HG03025 (cell line): ENCODE data around the gene KPTN.

Experiments
- ATAC-seq: cut with Tn5 transposase; IDR thresholded peaks from one replicate; pipeline ENCODE4 v1.9.1; 2021; ENCODE audit warnings: mild to moderate bottlenecking, moderate library complexity; ENCODE audit not compliant: unreplicated experiment, low FRiP score

Gene KPTN

DNA sequence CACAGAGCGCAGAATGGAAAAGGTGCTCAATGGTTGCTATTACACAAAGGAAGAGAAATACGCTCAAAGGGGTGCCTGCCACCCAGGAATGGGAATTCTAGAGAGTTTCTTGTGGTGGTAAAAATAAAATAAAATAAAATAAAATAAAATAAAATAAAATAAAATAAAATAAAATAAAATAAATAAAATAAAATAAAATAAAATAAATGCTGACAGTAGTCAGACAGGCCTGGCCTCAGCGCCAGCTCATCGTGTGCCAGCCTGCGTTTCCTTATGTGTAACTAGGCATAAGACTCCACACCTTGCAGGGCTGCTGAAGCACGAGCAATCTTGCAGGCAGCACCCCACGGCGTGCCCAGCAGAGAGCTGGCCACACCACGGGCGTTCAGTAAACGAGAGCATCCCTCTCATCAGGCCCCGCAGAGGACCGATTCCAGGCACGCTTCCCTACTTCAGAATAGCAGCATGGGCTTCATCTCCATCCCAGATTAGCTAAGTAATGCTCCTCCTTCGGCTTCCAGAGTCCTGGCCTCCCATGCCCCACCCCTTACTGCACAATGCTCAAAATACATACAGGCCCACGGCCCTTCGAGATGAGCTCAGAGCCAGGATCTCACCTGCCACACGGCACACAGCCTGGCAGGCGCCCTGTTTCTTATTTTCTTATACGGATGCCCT, 25.3 kb upstream of the KPTN start:
- no peak for ATAC-seq

DNA sequence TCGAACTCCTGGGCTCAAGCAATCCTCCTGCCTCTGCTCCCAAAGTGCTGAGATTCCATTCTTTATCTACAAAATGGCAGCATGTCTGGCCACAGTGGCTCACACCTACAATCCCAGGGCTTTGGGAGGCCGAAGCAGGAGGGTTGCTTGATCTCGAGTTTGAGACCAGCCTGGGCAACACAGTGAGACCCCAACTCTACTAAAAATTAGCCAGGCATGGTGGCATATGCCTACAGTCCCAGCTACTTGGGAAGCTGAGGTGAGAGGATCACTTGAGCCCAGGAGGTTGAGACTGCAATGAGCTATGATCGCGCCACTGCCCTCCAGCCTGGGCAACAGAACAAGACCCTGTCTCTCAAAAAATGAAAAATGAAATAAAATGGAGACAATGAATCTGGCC, 24.7 kb upstream of the KPTN start:
- no peak for ATAC-seq

DNA sequence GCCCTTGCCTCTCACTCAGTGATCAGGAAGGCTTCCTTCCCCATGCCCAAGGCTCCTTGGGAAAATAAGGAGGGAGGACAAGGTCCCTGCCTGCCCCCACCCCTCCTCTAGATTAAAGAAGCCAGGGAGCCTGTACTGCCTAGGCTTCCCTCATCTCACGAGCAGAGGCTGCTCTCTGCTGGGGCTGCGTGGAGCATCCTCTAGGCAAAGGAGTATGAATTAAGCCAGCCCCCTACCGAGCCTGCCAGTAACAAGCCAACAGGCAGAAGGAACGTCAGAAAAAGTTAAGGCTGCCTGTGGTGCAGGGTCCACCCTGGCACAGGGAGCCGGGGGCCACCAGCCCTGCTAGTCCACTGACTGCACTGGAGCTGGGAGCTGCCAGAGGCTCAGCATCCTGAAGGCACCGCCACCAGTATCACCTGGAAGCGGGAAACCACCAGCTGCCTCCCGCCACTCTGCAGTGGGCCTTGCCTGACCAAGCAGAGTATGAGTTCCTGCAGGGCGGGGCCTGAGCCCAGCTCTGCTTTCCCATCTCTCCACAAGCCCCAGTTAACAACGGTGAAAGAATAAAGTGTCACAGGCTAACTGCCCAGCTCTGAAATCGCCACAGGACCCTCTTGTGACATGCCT, 24.0 kb upstream of the KPTN start:
- no peak for ATAC-seq

DNA sequence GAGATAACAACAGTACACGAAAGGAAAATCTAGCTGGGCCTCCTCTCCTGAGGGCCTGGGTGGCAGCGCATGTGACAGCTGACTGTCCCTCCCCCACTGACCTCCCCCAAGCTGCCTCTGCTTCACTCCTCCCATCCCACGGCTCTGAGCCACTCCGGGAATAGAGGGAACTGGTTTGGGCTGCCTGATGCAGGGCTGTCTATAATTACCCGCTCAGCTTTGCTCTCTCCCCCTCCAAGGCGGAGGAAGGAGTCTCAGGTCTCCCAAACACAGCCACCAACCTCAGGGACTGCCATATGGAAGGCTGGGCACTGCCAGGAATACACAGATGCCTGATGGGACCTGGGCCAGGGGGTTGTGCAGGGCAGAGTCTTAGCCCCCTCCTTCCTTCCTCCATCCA, 23.0 kb upstream of the KPTN start:
- no peak for ATAC-seq

DNA sequence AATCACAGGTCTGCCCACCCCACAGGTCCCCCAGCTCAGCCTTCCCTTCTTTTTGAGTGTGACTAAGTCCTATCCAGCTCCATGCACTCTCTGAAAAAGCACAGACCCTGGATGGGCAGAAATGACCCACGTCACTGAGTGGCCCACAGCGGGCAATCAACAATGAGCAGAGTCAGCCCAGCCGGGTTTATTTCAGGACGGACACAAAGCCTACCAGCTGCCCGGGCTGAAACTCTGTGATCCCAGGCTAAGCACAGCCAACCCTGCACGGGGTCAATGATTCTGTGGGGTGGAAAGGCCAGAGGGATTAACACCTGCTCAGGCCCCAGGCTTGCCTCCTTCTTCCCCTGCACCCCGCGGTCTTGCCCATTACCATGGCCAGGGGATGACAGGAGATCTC, 22.4 kb upstream of the KPTN start:
- ATAC-seq = no peak

DNA sequence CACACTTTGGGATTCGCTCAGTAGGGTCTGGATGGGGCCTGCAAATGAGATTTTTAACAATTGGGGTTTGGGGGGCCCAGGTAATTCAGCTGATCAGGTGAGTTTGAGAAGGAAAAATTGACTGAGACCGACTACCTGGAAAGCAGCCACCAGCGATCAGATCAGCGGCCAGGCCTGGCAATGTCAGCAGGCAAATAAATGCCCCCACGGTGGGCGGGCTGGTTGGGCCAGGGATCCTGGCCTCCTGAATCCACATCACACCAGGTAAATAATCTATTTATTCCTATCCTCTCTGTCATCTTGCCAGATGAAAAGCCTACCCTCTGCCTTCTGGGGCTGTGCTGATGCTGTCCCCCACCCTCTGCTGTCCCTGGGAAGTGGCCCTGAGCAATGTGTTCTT, 21.5 kb upstream of the KPTN start:
- no peak for ATAC-seq

DNA sequence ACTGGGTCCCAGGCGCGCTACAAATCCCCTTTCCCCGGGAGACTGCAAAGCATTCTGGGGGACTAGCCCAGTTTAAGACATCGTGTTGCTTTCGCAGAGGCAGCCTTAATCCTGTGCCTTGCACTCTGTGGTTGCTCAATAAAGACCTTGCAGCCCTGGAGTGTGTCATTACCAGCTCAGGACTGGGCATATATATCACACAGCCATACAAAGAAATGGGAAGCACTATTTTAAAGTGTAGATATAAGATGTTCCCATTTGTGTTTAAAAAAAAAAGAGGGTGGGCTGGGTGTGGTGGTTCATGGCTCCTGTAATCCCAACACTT, 19.8 kb upstream of the KPTN start:
- no peak for ATAC-seq

DNA sequence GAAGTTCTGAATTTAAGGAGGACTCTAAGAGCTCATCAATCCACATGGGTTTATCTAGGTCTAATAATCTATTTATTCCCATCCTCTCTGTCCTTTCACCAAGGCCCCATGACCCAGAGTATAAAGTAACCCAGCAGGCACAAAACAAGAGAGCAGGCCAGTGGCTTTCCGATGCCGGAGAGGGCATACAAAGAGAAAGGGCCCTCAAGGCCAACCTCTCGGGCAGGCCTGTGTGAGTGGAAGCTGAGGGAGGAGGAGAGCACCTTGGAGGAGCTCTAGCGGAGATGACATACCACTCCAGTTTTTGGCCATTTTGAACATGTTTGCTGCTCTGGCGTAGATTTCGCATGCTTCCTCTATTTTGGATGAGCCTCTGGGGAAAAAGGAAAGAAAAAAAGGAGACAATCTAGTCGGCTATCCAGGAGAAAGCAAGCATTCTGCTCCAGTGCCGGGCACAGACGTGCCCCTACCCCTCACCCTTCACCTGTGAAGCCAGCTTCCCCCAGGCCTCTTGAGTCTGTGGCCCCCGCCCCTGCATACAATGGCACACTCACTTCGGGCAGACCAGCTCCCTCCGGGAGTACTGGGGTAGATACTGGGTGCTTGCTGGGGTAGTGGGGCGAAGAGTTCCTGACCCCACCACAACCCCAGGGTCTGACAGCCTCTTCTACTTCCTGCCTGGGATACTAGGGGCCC, 19.3 kb upstream of the KPTN start:
- ATAC-seq = no peak

DNA sequence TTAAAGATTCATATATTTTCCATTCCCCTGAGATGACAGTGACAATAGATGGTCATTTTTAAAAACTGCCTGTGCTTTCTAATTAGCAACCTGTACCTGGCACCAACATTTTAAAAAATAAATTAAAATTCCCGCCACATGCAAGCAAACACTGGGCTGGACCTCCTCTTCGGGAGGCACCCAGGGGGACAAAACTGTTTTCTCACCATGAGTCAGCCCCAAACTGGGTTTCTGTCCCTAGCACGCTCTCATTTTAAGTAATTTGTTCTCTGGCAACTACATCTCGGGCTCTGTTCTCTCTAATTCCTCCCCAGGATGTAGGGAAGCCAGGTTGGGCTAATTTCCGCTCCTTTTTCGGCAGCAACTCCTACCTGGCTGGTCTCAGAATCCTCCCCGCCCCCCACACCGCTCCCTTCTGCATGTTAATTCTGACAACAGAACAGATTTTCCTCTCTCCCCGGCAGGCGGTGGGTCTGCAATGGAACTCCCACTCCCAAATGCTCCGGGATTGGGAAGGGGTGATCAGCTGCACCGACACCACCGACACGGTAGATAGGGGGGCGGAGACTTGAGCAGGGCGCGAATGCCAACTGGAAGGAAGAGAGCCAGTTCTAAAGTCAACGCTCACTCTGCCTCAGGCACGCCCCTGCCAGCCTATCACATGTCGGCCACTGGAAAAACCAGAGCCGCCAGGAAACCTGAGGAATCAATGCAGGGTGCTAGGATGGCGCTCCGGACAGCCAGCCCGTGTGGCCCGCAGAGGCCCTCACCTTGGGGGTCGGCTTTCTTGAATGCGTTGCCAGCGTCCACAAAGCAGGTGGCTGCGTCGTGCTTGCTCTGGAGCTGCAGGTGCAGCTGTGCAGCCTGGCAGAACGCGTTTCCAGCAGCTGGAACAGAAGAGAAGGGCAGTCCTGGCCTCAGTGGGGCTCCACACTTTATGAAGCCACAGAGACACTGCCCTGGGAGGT, 16.1 kb upstream of the KPTN start:
- no peak for ATAC-seq

DNA sequence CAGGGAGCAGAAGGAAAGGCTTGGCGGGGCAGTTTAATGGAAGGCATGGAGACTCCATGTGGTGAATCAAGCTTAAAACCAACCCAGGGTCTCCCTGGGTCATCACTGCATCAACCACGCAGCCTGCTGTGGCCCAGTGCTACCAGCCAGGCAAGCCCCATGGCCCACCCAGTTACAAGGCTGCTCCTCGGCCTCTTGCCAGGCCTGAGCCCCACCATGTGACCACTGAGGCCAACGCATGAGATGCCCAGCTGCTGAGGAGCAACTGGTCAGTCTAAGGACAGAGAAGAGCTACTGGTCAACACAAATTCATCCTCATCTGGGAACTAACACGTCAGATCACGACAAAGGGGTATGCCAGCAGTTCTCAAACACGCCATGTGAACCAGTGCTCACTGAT, 15.4 kb upstream of the KPTN start:
- no peak for ATAC-seq

DNA sequence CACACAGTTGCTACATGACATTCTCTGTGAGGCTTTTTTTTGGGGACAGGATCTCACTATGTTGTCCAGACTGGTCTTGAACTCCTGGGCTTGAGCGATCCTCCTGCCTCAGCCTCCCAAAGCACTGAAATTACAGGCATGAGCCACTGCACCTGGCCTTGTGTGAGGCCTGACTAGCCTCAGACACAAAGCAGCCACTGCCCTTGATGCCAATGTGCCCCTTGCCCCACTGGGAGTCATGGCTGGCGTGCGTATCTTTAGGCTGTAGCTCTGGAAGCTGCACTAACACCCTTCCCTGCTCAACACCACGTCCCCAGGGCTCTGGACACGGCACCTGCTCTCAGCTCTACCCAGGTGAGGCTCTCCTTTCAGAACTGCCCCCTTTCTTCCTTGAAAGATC, 14.5 kb upstream of the KPTN start:
- ATAC-seq = no peak

DNA sequence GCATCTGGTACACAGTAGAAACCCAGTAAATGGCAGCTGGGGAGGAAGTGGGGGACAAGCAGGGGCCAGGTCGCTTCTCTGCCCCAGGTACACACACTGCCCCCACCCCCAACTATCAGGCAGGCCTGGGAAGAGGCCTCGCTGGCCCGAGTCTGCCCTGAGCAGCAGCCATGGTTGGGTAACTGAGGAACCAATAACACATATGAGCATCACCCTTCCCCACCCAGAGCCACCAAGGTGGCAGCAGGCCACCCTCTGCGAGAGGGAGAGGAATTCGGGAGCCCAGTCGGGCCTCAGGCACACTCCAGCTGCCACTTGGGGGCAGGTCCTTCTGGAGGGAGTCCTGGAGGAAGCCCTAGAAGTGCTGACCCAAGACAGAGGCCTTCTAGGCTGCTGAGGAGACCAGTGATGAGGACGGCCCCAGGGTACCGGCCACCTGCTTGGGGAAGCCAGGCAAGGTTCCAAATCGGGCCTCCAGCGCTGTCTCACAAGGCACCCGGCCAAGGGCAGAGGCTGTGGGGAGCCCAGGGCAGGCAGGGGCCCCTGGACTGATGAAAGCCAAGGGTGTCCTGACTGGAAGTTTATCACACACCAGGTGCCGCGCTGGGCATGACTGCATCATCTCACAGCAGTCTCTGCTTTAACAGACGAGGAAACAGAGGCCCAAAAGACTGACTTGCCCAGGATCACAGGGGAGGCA, 14.0 kb upstream of the KPTN start:
- ATAC-seq = no peak

DNA sequence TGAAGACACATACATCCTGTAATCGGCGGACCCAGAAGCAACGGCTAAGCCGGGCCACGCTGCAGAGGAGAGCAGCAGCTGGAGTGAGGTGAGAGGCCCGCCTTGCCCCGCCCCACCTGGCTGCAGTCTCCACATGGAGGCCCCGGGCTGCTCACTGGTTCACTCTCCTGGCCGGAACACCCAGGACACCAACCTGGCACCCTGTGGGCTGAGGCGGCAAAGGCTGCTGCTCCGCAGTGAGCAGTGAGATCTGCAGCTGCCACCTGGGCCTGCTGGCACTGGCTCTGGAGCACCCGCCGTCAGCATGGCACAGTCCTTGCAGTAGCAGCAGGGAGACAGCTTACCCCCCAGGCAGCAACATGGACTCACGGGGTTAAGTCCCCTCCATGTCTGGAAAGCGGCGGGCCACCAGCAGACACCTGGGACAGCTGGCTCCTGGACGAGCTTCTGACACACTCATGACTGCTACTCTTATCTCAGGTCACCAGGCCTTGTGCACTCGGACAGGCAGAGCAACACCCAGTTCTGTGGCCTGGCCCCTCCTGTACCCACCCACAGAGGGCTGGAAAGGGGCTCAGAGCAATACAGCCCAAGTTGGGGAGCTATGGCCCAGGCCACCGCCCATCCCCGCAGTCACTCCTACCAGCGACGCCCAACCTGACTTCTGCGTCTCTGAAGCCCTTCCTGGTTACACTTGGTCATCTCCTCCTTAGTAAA, 13.2 kb upstream of the KPTN start:
- no peak for ATAC-seq

DNA sequence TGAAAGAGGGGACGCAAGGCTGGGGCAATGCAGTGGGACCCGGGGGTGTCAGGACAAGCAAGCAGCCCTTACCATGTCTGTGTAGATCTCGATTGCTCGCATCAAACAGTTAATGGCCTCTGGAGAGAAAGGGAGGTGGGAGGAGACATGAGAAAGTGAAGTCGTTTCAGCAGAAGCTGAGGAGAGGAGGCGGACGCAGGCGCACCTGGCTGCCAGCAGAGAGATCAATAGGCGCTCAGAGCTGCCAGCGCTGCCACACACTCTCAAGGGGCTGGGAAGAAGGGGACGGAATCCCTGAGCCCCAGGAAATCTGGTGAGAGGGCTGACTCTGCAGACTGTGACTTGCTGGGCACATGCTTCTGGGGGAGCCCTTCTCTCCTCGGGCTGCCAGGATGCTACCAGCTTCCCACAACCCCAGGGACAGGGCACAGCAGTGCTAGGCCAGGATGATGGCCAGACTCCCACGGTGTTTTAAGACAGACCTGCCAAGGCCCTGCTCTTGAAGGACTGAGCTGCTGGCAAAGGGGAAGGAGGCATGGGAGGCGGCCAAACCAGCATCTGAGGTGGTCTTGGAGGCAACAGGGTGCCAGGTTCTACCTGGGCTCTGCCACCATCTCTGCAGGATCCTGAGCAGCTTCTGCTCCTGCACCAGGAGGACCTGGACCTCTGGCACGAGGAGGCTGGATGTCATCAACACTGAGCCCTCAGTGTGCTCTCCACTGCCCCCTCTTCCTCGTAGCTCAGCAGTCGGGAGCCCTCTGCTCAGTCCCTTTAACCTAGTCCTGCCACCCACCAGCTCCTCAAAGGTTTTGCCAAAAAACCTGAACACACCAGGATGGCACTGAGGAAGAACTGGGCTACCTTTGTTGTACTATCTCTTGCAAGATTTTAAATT, 11.7 kb upstream of the KPTN start:
- no peak for ATAC-seq

DNA sequence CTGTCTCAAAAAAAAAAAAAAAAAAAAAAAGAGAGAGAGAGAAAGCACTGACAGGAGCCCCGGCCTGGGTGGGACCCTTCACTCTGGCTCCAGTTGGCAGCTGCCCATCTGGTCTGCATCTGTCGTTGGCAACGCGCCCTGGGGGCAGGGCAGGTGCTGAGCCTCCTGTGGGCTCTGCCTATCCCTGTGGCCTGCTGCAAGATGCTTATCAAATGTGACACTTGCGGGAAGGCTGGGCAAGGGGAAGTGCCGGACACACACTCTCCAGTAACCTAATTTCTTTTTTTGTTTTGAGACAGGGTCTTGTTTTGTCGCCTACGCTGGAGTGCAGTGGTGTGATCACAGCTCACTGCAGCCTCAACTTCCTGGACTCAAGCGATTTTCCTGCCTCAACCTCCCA, 10.7 kb upstream of the KPTN start:
- ATAC-seq = no peak

DNA sequence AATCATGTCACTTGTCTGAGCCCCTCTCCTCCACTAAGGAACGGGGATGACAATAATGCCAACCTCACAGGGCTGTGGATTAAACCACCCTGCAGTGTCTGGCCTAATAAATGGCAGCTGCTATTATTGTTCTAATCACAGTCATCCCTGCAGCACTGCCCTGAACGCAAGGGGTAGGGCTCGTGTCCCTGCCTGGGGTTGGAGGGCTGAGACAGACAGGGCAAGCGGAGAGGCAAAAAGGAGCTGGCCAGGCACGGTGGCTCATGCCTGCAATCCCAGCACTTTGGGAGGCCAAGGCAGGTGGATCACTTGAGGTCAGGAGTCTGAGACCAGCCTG, 10.2 kb upstream of the KPTN start:
- no peak for ATAC-seq

DNA sequence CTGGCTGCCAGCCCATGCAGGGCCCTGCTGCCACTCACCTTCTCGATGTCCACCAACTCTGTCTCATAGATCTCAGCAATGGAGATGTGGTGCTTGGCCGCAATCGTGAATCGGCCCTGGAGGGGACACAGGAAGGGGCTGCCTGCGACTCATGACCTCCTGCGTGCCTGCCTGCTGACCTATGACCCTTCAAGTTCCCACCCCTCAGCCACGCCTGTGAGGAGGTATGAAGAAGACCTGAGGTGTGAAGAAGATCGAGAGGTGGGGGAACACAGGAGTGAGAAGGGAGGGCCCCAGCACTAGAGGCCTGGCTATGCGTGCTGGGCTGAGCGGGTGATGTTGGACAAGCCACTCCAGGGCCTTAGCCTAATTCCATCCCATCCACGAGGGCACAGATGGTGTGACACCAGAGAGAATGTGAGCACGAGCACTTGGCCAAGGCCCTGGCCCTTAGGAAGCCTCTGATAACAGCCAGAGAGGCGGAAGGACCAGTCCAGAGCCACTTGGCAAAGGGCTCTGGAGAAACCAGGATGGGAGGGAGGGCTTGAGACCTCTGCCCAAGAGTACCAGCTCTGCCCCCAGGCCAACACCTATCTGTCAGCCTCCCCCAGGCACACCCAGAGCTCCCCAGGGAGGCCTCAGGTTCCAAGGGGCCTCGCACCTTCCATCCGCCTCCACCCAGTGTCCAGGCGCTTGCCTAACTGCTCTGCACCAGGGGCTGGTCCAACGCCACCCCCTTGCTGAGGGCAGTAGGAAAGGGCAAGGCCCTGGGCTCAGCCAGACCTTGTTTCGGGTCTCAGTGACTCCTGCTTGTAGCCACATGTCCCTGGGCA, 9.6 kb upstream of the KPTN start:
- ATAC-seq = no peak
